GM13976 (cell line): ENCODE data around the gene TSPAN4.

ENCODE experiments used
- DNase-seq: peaks from one replicate; pipeline ENCODE4 v3.0.0; 2012; ENCODE audit warnings: low spot score
- in situ Hi-C: fragments of 300-500 bp; cut with MboI; formaldehyde crosslinking; loops from one replicate; pipeline ENCODE4 v1.12.0; 2022; ENCODE audit warnings: low sequenced_read_pairs, mixed read lengths, inconsistent platforms; ENCODE audit not compliant: unreplicated experiment
- TF ChIP-seq, protein P1 (sequence below): IDR thresholded peaks from 2 replicates; pipeline ENCODE4 v1.5.1; 2012; ENCODE audit warnings: borderline replicate concordance, mild to moderate bottlenecking; ENCODE audit not compliant: insufficient read depth; ENCODE audit errors: extremely low read depth, missing control alignments, control extremely low read depth

TSPAN4 gene

DNA sequence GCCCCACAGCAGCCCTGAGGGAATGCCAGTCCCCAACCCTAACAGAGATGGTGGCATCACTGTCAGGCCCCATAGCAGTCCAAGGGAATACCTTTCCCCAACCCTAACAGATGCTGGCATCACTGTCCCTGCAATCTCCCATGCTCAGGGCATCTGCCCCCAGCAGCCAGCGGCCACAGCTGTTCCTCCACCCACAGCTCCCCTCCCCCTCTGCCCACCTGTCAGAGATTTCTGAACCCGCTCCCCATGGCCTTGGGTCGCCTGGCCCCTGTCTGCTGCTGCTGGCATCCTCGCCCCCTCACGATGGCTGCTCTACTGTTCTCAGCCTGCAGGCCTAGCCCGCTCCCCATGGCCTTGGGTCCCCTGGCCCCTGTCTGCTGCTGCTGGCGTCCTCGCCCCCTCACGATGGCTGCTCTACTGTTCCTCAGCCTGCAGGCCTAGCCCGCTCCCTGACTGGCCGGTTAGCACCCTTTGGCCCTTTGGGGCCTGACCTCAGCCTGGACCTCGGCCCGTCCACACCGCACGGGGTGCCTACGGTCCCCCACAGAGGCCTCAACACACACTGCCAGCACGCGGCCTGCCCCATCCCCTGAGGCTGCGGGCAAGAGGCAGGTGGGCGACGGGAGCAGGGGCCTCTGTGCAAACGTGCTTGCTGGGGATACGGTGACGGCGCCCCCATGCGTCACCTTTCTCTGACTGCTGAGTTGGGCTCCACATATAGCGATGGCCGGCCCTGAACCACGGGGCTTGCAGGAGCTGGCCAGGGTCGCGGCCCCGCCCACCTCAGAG, 47.2 kb downstream of the TSPAN4 start:
- TF ChIP-seq, protein P1, sequence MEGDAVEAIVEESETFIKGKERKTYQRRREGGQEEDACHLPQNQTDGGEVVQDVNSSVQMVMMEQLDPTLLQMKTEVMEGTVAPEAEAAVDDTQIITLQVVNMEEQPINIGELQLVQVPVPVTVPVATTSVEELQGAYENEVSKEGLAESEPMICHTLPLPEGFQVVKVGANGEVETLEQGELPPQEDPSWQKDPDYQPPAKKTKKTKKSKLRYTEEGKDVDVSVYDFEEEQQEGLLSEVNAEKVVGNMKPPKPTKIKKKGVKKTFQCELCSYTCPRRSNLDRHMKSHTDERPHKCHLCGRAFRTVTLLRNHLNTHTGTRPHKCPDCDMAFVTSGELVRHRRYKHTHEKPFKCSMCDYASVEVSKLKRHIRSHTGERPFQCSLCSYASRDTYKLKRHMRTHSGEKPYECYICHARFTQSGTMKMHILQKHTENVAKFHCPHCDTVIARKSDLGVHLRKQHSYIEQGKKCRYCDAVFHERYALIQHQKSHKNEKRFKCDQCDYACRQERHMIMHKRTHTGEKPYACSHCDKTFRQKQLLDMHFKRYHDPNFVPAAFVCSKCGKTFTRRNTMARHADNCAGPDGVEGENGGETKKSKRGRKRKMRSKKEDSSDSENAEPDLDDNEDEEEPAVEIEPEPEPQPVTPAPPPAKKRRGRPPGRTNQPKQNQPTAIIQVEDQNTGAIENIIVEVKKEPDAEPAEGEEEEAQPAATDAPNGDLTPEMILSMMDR, result no peak
- in situ Hi-C loops, result no loop called here
- no peak for DNase-seq

DNA sequence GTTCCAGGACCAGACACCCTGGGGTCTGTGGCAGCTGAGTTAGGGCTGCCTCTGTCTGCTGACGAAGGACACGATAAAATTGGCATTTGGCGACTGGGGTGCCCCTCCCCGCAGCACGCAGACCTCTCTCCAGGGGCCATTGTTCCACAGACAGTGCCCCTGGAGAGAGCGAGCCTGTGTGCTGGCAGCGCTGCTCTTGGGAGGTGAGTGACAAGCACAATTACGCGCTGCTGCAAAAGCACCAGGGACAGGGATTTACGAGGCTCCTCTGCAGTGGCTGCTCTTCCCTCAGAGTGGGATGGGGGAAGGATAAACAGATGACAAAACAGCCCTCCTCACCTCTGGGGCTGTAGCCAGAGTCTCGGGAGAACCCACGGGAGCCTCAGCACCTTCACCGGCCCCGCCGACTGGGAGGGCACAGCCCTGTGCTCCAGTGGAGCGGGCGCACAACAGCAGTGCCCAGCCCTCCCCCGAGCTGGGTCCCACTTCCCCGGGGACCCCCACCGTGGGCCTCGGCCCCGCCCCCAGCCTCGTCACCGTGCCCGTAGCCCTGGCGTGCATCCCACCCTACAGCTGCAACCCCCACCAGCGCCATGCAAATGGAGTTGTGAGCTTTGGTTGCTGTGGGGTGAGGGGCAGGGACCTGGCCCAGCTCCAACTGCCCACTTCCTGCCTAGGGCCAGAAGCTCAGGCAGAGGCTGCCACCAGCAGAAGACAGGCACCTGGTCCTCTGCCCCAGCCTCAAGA, 48.3 kb downstream of the TSPAN4 start:
- in situ Hi-C loops, result no loop called here
- DNase-seq, result no peak
- TF ChIP-seq, protein P1, result no peak

DNA sequence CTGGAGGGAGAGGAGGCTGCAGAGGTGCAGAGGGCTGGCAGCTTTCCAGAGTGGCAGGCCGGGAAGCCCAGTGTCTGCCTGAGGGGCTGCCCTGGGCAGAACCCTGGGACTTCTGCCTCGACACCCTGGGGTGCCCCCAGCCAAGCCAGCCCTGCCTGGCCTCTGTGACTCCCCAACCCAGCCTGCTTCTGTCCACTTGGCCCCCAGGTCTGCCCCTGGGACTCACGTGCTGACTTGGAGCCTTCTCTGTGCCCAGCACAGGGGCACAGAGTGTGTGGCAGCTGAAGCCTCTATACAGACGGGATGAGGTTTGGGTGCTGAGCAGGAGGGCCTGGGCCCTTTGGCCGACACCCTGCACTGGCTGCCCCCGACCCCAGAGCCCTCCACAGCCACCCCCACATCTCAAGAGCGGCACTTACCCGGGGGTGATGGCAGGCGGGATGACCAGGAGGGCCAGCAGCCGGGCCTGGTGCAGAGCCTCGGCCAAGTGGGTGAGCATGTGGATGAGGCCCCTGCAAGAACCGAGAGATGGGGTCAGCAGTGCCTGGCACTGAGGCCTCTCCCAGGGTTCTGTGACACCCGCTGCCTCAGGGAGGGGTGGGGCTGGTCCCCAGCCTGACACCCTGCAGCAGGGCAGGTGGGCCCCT, 50.5 kb downstream of the TSPAN4 start:
- in situ Hi-C loops, result no loop called here
- TF ChIP-seq, protein P1, result no peak
- no peak for DNase-seq

DNA sequence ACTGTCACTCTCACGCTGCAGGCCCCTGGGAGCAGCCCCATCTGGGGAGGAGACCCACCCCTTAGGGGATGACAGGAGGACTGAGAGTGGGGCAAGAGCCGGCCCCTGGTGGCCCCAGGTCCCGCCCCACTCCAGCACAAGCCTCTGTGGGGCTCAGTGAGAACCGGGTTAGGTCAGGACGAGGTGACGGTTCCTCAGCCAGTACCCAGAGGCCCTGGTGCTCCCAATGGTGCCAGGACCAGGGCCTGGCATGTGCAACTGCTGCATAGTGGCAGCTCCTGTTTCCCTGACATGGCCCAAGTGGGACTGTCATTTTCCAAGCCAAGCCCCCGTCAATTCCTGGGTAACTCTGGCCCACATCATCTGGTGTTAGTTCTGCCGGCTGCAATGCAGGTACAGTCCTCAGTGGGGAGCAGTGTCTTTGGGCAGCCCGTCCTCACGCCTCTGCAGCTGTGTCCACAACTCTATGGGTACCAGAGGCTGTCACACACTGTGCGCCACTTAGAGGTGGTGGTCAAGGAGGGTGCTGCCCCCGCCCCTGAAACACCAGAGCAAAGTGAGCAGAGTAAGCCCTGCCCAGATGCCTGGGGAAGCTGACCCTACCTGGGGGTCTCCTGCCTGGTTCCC, 52.0 kb downstream of the TSPAN4 start:
- DNase-seq, result no peak
- TF ChIP-seq, protein P1, result no peak
- in situ Hi-C loops, result no loop called here

DNA sequence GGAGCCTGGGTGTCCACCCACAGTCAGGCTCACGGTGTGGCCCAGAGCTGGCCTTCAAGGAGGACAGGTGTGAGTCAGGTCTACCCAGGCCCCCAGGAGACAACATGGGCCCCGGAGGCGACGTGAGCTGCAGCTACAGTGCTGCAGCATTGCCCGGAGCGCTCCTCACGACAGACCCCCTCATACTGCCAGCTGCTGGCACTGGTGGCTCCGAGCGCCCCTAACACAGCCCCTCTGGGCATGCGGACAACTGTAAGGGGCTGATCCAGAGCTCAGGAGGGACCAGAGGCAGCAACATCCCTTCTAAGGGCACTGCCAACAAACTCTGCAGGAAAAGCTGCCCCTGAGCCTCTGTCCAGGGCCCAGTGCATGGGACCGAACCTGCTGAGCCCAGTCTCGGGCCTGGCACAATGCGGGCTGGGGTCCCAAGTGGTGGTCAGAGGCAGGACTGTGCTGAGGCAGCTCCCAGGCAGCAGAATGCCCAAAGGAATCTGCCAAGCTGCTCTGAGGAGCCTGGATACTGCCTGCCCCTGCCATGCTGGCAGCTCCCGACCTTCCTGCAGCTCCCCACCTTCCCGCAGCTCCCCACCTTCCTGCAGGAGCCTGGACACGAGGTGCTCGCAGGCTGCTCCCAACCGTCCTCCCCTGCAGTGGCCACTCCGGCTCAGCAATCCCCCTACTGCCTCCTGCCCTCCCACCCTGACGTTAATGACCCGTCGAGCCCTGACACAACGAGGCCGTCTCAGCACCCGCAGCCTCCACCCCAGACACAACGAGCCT, 52.9 kb downstream of the TSPAN4 start:
- no peak for DNase-seq
- in situ Hi-C loops, result no loop called here
- TF ChIP-seq, protein P1, result no peak
